Measurements from ENCODE around the gene RNU5D-1.
A peak's percentile ranks its signal among the peaks of the same experiment; 100 is the strongest.

Gene RNU5D-1

GRCh38 chr1:44730741-44731512 is at the start of gene RNU5D-1:
TSS of gene RNU5D-1 (minus strand) at chr1:44731170.
- no peak within 1 kb of the TSS for H3K4me3 ChIP-seq (ENCODE audit: low read depth, low read length)
- peak; percentile 95 for DNase-seq (ENCODE audit: low read depth)
- in situ Hi-C loops (cut with HindIII; ENCODE audit: low sequenced_read_pairs): no loop called here
- peak; percentile 86 for TF ChIP-seq CTCF (IDR thresholded peaks at IDR 0.05; ENCODE audit: low read depth, low read length, missing control alignments)

GRCh38 chr1:44780583-44781121 is 49.7 kb upstream of the RNU5D-1 start:
- no peak for TF ChIP-seq CTCF (IDR thresholded peaks at IDR 0.05; ENCODE audit: low read depth, low read length, missing control alignments)
- H3K4me3 ChIP-seq (ENCODE audit: low read depth, low read length): no peak overlapping the region
- in situ Hi-C loops (cut with HindIII; ENCODE audit: low sequenced_read_pairs): no loop called here
- no peak for DNase-seq (ENCODE audit: low read depth)

- in situ Hi-C loops (cut with HindIII; ENCODE audit: low sequenced_read_pairs): no loop called here
- no peak for TF ChIP-seq CTCF (IDR thresholded peaks at IDR 0.05; ENCODE audit: low read depth, low read length, missing control alignments)
- no peak overlapping the region for H3K4me3 ChIP-seq (ENCODE audit: low read depth, low read length)
- DNase-seq (ENCODE audit: low read depth): no peak
Measured at GRCh38 chr1:44778705-44779576, 48.0 kb upstream of the RNU5D-1 start.

GRCh38 chr1:44777969-44778635 is 47.1 kb upstream of the RNU5D-1 start:
- peak overlapping the region; percentile 86 for H3K4me3 ChIP-seq (ENCODE audit: low read depth, low read length)
- no peak for TF ChIP-seq CTCF (IDR thresholded peaks at IDR 0.05; ENCODE audit: low read depth, low read length, missing control alignments)
- DNase-seq (ENCODE audit: low read depth): no peak
- in situ Hi-C loops (cut with HindIII; ENCODE audit: low sequenced_read_pairs): no loop called here

GRCh38 chr1:44777547-44777946 is 46.6 kb upstream of the RNU5D-1 start:
- DNase-seq (ENCODE audit: low read depth): no peak
- H3K4me3 ChIP-seq (ENCODE audit: low read depth, low read length): peak overlapping the region; percentile 86
- in situ Hi-C loops (cut with HindIII; ENCODE audit: low sequenced_read_pairs): no loop called here
- TF ChIP-seq CTCF (IDR thresholded peaks at IDR 0.05; ENCODE audit: low read depth, low read length, missing control alignments): no peak

- H3K4me3 ChIP-seq (ENCODE audit: low read depth, low read length): peak overlapping the region; percentile 86
- no peak for TF ChIP-seq CTCF (IDR thresholded peaks at IDR 0.05; ENCODE audit: low read depth, low read length, missing control alignments)
- in situ Hi-C loops (cut with HindIII; ENCODE audit: low sequenced_read_pairs): no loop called here
- DNase-seq (ENCODE audit: low read depth): no peak
Measured at GRCh38 chr1:44776730-44777068, 45.7 kb upstream of the RNU5D-1 start.

Data from astrocyte of the cerebellum (primary cell).